ENCODE measurements around the gene SERPINA4. TPM values are rescaled to one million over a fixed set of nuclear protein-coding genes. Genes with fewer than 3 reads are reported as not detected.

The SERPINA4 gene
- total and polyA plus RNA-seq, 2 of the 8 experiments (the other 6 are each of a cell fraction or from before 2014, with no cell fraction given): not detected

GRCh38 chr14:94586635-94587034 lies 25.4 kb downstream of the SERPINA4 start:
- POLR2A ChIA-PET (ENCODE audit: partially characterized antibody): no interaction called here
- Histone ChIP-seq H3K56ac (replicated peaks; ENCODE audit: insufficient read length, low read depth, low read length) (no peak overlapping the region), H2BK5ac (ENCODE audit: low read depth, low read length) (no peak overlapping the region), H3K4me1 (replicated peaks in 1 of 4; ENCODE audit: control insufficient read depth in 3 of 4, insufficient read depth in 4 of 4, low read length in 3 of 4) (no peaks in the 10 kb centered on the region), H2BK20ac (ENCODE audit: low read length) (no peak overlapping the region), H3K79me1 (ENCODE audit: low read depth, low read length) (no peaks in the 10 kb centered on the region), H2AK5ac (ENCODE audit: low read depth, low read length) (no peak overlapping the region), H3K23ac (ENCODE audit: insufficient read length) (no peak overlapping the region), H3K9me3 (ENCODE audit: insufficient read depth in 2 of 2, low read depth in 1 of 2, low read length in 1 of 2) (peaks cover 4 to 7% of the 10 kb centered on the region in 2 experiments; a peak in 2 of 4 replicates), H3K23me2 (ENCODE audit: low read depth, low read length) (peaks cover 5% of the 10 kb centered on the region; the same call in 1 of the 2 replicates), H2BK15ac (ENCODE audit: low read length) (no peak overlapping the region), H3K27ac (ENCODE audit: low read depth, low read length) (no peak overlapping the region), H4K20me1 (replicated peaks in 1 of 2; ENCODE audit: control insufficient read depth in 1 of 2, insufficient read depth in 2 of 2, low read length in 2 of 2) (no peaks in the 10 kb centered on the region), H3K14ac (ENCODE audit: insufficient read length) (no peak overlapping the region), H3K4ac (replicated peaks; ENCODE audit: insufficient read length, low read depth, low read length) (no peak overlapping the region), H2BK12ac (ENCODE audit: low read depth, low read length) (no peak overlapping the region), H3K4me3 (ENCODE audit: extremely low read depth in 1 of 4, insufficient read depth in 2 of 4, low read depth in 3 of 4, low read length in 4 of 4) (no peak overlapping the region), H4K91ac (replicated peaks; ENCODE audit: insufficient read length, low read length) (no peak overlapping the region), H3K18ac (ENCODE audit: extremely low read depth, low read length) (no peak overlapping the region), H3K36me3 (ENCODE audit: control insufficient read depth in 2 of 4, insufficient read depth in 4 of 4, low read length in 3 of 4) (no peaks in the 10 kb centered on the region), H3K9ac (replicated peaks in 1 of 4; ENCODE audit: extremely low read depth in 1 of 4, low read depth in 3 of 4, low read length in 3 of 4) (no peak overlapping the region), H3K79me2 (ENCODE audit: control insufficient read depth in 1 of 2, insufficient read depth in 2 of 2, low read length in 2 of 2) (no peaks in the 10 kb centered on the region), H4K5ac (ENCODE audit: insufficient read length, low read depth, low read length) (no peak overlapping the region), H3K4me2 (ENCODE audit: insufficient read depth in 1 of 2, low read depth in 2 of 2, low read length in 2 of 2) (no peak overlapping the region), H2BK120ac (replicated peaks; ENCODE audit: low read depth, low read length) (no peak overlapping the region), H4K8ac (ENCODE audit: extremely low read depth, insufficient read depth, low read length) (no peak overlapping the region), H2AFZ (ENCODE audit: low read length) (no peak overlapping the region), H3K27me3 (replicated peaks in 1 of 4; ENCODE audit: control insufficient read depth in 3 of 4, extremely low read depth in 1 of 4, insufficient read depth in 3 of 4, low read length in 3 of 4) (no peaks in the 10 kb centered on the region; a peak in 1 of 7 replicates)
- CTCF ChIA-PET (ENCODE audit: partially characterized antibody): no interaction called here
- 84% methylated on average over 4 of the region's 4 CpGs; no CpG with 5 or more reads in 1 of the 2 experiments for WGBS, 2 experiments (ENCODE audit: extremely low coverage in 1 of 2, insufficient coverage in 1 of 2, insufficient read length in 1 of 2, insufficient replicate concordance in 2 of 2, low coverage in 1 of 2, low lambda C conversion rate in 2 of 2, missing lambda C conversion rate in 1 of 2)
- TF ChIP-seq SP4 (IDR thresholded peaks at IDR 0.05; ENCODE audit: low read length): no peak
- DNase-seq (ENCODE audit: low read depth in 1 of 2, low spot score in 2 of 2): no peak
- FAIRE-seq: no peak

Data from H1 (cell line).